ENCODE measurements around the gene SFXN1.

SFXN1 gene

GRCh38 chr5:175544108-175544511 is 65.8 kb downstream of the SFXN1 start:
- no peak for DNase-seq

- DNase-seq, result no peak
Observed at GRCh38 chr5:175544586-175544985, 66.2 kb downstream of the SFXN1 start.

GRCh38 chr5:175547842-175548241 is 69.5 kb downstream of the SFXN1 start:
- DNase-seq, result no peak

GRCh38 chr5:175548626-175549311 is 70.4 kb downstream of the SFXN1 start:
- no peak for DNase-seq

GRCh38 chr5:175550055-175550805 is 71.9 kb downstream of the SFXN1 start:
- no peak for DNase-seq

GRCh38 chr5:175551266-175551665 is 72.9 kb downstream of the SFXN1 start:
- no peak for DNase-seq

GRCh38 chr5:175554296-175554695 is 75.9 kb downstream of the SFXN1 start:
- DNase-seq, result no peak

- no peak for DNase-seq
Observed at GRCh38 chr5:175555168-175555785, 76.9 kb downstream of the SFXN1 start.

GRCh38 chr5:175556794-175557193 is 78.4 kb downstream of the SFXN1 start:
- no peak for DNase-seq

GRCh38 chr5:175557778-175558177 is 79.4 kb downstream of the SFXN1 start:
- no peak for DNase-seq

- DNase-seq, result no peak
Observed at GRCh38 chr5:175558801-175559480, 80.6 kb downstream of the SFXN1 start.

- DNase-seq, result no peak
Observed at GRCh38 chr5:175560011-175560410, 81.7 kb downstream of the SFXN1 start.

GRCh38 chr5:175561085-175561484 is 82.7 kb downstream of the SFXN1 start:
- no peak for DNase-seq

GRCh38 chr5:175564716-175565115 is 86.4 kb downstream of the SFXN1 start:
- no peak for DNase-seq

GRCh38 chr5:175566697-175567096 is 88.3 kb downstream of the SFXN1 start:
- no peak for DNase-seq

GRCh38 chr5:175567954-175568353 is 89.6 kb downstream of the SFXN1 start:
- DNase-seq, result no peak

- DNase-seq, result no peak
Observed at GRCh38 chr5:175569701-175570100, 91.3 kb downstream of the SFXN1 start.

GRCh38 chr5:175572886-175573285 is 94.5 kb downstream of the SFXN1 start:
- DNase-seq, result no peak

GRCh38 chr5:175573493-175574269 is 95.3 kb downstream of the SFXN1 start:
- no peak for DNase-seq

- DNase-seq, result no peak
Observed at GRCh38 chr5:175575301-175575700, 96.9 kb downstream of the SFXN1 start.

GRCh38 chr5:175576096-175576495 is 97.7 kb downstream of the SFXN1 start:
- DNase-seq, result no peak

GRCh38 chr5:175576591-175576990 is 98.2 kb downstream of the SFXN1 start:
- DNase-seq, result no peak

Data from NCI-H2171 (cell line).